ENCODE results near the gene SIPA1L3.
A peak's percentile ranks its signal among the peaks of the same experiment; 100 is the strongest.

- no peak for TF ChIP-seq E2F8 (IDR thresholded peaks at IDR 0.05; ENCODE audit: low read depth, partially characterized antibody)
- no peak for TF ChIP-seq ZNF24 (IDR thresholded peaks at IDR 0.05)
- TF ChIP-seq CTCF (IDR thresholded peaks at IDR 0.05 in 2 of 3, conservative IDR thresholded peaks at IDR 0.05 in 1 of 3; ENCODE audit: control insufficient read depth in 2 of 3, extremely low read depth in 1 of 3, insufficient read depth in 1 of 3, low read depth in 3 of 3, low read length in 3 of 3) = peak; percentile 54 to 77 (median 67)
- no peak for TF ChIP-seq ASH2L (IDR thresholded peaks at IDR 0.05; ENCODE audit: borderline replicate concordance, low read depth)
- no peak for TF ChIP-seq ESRRA (IDR thresholded peaks at IDR 0.05; ENCODE audit: low read length)
- TF ChIP-seq RAD21 (IDR thresholded peaks at IDR 0.05; ENCODE audit: insufficient read depth, low read depth, low read length) = peak; percentile 54
- no peak for TF ChIP-seq RFX5 (IDR thresholded peaks at IDR 0.05; ENCODE audit: low read depth, low read length)
- no peak for TF ChIP-seq YY1 (IDR thresholded peaks at IDR 0.05; ENCODE audit: low read depth, low read length)
Measured at GRCh38 chr19:38142176-38143035, 235.4 kb downstream of the SIPA1L3 start.

All from GM12878 (cell line).